GM12873 (cell line): ENCODE data around the gene C12orf56.

Experiments used
- CTCF ChIP-seq: IDR thresholded peaks from 2 replicates; pipeline ENCODE4 v1.5.1; 2012; ENCODE audit warnings: low read depth, mild to moderate bottlenecking, moderate library complexity, low read length, control low read depth; ENCODE audit not compliant: insufficient read depth; ENCODE audit errors: missing control alignments

Gene C12orf56

GRCh38 chr12:64390275-64390851 lies at the start of gene C12orf56:
Gene C12orf56, minus strand, starts transcription at chr12:64390758. Its CDS starts 193 bp downstream, at chr12:64390565.
- no peak for TF ChIP-seq CTCF

GRCh38 chr12:64440100-64440499 lies 49.5 kb upstream of the C12orf56 start:
- TF ChIP-seq CTCF: no peak

- no peak for TF ChIP-seq CTCF
These were observed 43.4 kb upstream of the C12orf56 start for GRCh38 chr12:64433915-64434314.

GRCh38 chr12:64431791-64432190 lies 41.2 kb upstream of the C12orf56 start:
- no peak for TF ChIP-seq CTCF

GRCh38 chr12:64430886-64431285 lies 40.3 kb upstream of the C12orf56 start:
- no peak for TF ChIP-seq CTCF

- TF ChIP-seq CTCF: no peak
These were observed 38.4 kb upstream of the C12orf56 start for GRCh38 chr12:64428956-64429355.

GRCh38 chr12:64427988-64428387 lies 37.4 kb upstream of the C12orf56 start:
- TF ChIP-seq CTCF: no peak
